ENCODE results near the gene JUNB. TPM values are rescaled to one million over a fixed set of nuclear protein-coding genes. Genes with fewer than 3 reads are reported as not detected.

JUNB gene
- polyA plus RNA-seq, 2 of the 4 experiments (the other 2 are of a cell fraction): 55.6 to 94.7 TPM

DNA sequence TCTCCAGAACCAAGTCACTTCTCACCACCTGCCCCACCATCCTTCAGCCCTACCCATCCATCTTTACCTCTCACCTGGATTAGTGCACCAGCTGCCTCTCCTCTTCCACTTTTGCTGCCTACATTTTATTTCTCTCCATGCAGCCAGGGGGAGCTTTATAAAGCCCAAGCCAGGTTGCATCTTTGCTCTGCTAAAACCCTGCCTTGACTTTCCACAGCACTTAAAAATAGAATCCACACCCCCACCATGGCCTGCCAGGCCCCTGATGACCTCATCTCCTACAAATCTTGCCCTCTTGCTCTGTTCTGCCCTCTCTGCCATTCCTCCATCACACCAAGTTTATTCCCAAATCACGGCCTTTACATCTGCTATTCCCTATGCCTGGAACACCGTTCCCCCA lies 17.7 kb upstream of the JUNB start:
- no peak overlapping the region for H3K4me3 ChIP-seq
- H3K9me3 ChIP-seq: no peaks in the 10 kb centered on the region
- no peak for ATAC-seq
- ChIA-PET CTCF (interaction anchor here (0.5 to 29.7 kb wide), 7 partner anchors 14 to 83 kb away, joined by 3 to 901 read pairs (median 4); partner anchors contain the start of genes BEST2, GET3, JUNB and MAST1), POLR2A (interaction anchor here (0.6 to 2.3 kb wide), 2 partner anchors 16 to 18 kb away, joined by 3 to 7 read pairs; partner anchors contain the start of gene JUNB)
- no peak for FAIRE-seq
- no peak overlapping the region for H3K4me2 ChIP-seq
- TF ChIP-seq BHLHE40 (IDR thresholded peaks at IDR 0.05; ENCODE audit: low read depth, low read length) (no peak), RAD21 (conservative IDR thresholded peaks at IDR 0.05 in 1 of 2, IDR thresholded peaks at IDR 0.05 in 1 of 2) (0 out of 5 replicates have a peak, but pooled peaks have one; percentile 4 to 15)
- TF ChIP-seq, protein P1, sequence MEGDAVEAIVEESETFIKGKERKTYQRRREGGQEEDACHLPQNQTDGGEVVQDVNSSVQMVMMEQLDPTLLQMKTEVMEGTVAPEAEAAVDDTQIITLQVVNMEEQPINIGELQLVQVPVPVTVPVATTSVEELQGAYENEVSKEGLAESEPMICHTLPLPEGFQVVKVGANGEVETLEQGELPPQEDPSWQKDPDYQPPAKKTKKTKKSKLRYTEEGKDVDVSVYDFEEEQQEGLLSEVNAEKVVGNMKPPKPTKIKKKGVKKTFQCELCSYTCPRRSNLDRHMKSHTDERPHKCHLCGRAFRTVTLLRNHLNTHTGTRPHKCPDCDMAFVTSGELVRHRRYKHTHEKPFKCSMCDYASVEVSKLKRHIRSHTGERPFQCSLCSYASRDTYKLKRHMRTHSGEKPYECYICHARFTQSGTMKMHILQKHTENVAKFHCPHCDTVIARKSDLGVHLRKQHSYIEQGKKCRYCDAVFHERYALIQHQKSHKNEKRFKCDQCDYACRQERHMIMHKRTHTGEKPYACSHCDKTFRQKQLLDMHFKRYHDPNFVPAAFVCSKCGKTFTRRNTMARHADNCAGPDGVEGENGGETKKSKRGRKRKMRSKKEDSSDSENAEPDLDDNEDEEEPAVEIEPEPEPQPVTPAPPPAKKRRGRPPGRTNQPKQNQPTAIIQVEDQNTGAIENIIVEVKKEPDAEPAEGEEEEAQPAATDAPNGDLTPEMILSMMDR (IDR thresholded peaks at IDR 0.05): no peak; the same call in 1 of the 3 replicates
- H3K27ac ChIP-seq: no peak overlapping the region
- peaks cover 16% of the 10 kb centered on the region; the same call in 2 of the 3 replicates for H3K4me1 ChIP-seq
- WGBS (ENCODE audit: missing lambda C conversion rate): 89% methylated on average over 2 of the region's 2 CpGs
- DNase-seq (ENCODE audit: low read depth in 1 of 2, low spot score in 1 of 2): peak in 1 of 2 experiments; percentile 44

DNA sequence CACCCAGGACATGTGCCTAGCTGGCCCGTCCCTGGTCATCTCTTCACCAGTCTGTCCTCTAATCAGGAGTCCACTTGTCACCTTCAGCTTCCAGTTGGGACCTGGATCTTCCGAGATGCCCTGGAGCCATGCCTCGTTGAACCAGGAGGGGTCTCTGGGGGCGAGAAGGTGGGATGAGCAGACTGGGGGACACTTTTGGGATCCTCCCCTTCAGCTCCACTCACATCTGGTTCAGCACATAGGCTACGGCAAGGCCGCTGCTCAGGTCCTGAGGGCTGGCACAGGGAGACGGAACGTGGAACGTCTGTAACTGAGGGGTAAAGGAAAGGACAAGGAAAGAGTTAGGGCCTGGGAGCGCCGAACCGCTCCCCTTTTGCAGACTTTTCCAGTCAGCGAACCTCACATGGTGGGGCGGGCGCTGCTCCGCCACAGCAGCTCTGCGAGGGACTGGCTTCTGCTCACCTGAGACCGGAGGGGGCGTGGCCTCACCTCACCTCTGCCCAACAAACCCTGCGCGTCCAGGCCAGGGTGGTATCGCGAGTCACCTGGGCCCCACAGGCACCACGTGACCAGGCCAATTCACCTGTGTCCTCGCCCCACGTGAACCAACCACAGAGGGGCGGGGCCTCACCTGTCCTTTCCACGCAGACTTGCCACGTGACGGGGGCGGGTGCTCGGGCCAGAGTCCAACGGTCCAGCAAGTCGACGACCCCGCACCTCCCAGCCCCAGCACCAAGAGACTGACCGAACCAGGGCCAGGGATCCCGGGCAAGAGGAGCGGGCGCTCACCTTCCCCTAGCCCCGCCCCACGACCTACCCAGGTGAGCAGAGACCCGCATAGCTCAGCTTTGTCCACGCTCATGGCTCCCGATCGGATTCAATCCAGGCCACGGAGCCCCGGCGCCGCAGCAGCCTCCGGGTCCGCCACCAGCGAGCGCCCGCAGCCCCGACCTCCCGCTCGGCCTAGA lies 16.4 kb upstream of the JUNB start, which contains the start of gene HOOK2:
HOOK2 (minus strand) TSS at position 965 of the 968 bp plus-strand sequence; CDS start at position 862, 103 bp downstream.
- ATAC-seq (no peak), DNase-seq (ENCODE audit: low read depth in 1 of 2, low spot score in 1 of 2) (no peak), FAIRE-seq (no peak)
- Histone ChIP-seq H3K4me2 (peak within 1 kb of the TSS; percentile 95), H3K9me3 (no peaks in the 10 kb centered on the region), H3K4me3 (peak within 1 kb of the TSS; percentile 71), H3K27ac (peak within 1 kb of the TSS; percentile 76 to 99), H3K4me1 (peaks cover 27% of the 10 kb centered on the region)
- TF ChIP-seq CBX2 (IDR thresholded peaks at IDR 0.05; ENCODE audit: borderline replicate concordance, low read depth): no peak
- TF ChIP-seq RFX5 (IDR thresholded peaks at IDR 0.05): no peak
- TF ChIP-seq, protein P2, sequence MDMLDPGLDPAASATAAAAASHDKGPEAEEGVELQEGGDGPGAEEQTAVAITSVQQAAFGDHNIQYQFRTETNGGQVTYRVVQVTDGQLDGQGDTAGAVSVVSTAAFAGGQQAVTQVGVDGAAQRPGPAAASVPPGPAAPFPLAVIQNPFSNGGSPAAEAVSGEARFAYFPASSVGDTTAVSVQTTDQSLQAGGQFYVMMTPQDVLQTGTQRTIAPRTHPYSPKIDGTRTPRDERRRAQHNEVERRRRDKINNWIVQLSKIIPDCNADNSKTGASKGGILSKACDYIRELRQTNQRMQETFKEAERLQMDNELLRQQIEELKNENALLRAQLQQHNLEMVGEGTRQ (IDR thresholded peaks at IDR 0.05): peak; percentile 80
- TF ChIP-seq, protein P3, sequence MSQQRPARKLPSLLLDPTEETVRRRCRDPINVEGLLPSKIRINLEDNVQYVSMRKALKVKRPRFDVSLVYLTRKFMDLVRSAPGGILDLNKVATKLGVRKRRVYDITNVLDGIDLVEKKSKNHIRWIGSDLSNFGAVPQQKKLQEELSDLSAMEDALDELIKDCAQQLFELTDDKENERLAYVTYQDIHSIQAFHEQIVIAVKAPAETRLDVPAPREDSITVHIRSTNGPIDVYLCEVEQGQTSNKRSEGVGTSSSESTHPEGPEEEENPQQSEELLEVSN (IDR thresholded peaks at IDR 0.05; ENCODE audit: borderline replicate concordance, low read depth): no peak
- TF ChIP-seq KDM1A (IDR thresholded peaks at IDR 0.05; ENCODE audit: low read depth): no peak
- ChIA-PET POLR2A (interaction anchor here (2.3 kb wide), 1 partner anchor 17 kb away, joined by 7 read pairs; the partner anchor contains the start of gene JUNB), CTCF (interaction anchor here (1.6 to 29.7 kb wide), 4 partner anchors 13 to 72 kb away, joined by 3 to 901 read pairs (median 370); partner anchors contain the start of genes BEST2, GET3, JUNB and PRDX2)
- 56% methylated on average over 22 of the region's 58 CpGs for WGBS (ENCODE audit: missing lambda C conversion rate)

DNA sequence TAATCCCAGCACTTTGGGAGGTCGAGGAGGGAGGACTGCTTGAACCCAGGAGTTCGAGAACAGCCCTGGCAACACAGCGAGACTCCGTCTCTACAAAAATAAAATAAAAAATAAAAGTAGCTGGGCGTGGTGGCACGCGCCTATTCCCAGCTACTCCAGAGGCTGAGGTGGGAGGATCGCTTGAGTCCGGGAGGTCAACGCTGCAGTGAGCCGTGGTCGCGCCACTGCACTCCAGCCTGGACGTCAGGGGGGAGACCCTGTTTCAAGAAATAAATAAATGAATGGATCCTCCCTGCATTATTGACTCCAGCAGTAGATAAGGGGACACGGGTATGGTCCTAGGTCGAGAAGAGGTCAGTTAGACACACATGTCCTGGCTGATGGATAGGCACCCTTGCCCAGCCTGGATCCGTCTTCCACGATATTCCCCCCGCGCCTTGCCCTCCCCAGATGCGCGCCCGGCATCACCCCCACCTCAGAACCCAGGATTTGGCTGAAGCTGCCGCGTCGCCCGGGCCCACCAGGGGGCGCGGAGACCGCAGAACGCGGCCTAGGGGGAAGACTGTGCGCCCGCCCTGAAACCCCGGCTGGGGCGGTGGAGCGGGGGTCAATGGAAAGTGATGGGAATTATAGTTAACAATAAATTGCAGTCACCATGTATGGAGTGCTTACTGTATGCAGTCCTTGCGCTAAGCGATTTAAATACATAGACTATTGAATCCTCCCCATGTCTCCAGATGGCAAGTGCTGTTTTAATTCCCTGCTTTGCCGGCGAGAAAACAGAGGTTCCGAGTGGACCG lies 13.9 kb upstream of the JUNB start:
- ChIA-PET POLR2A (interaction anchor here (1.0 to 3.9 kb wide), 3 partner anchors 11 to 40 kb away, joined by 3 to 122 read pairs (median 24); partner anchors contain the start of genes GET3 and JUNB), CTCF (interaction anchor here (0.6 to 29.7 kb wide), 11 partner anchors 10 to 105 kb away, joined by 3 to 901 read pairs (median 5); partner anchors contain the start of genes BEST2, GET3, JUNB and PRDX2)
- 14% methylated on average over 26 of the region's 43 CpGs for WGBS (ENCODE audit: missing lambda C conversion rate)
- FAIRE-seq (no peak), DNase-seq (ENCODE audit: low read depth in 1 of 2, low spot score in 1 of 2) (peak in 1 of 2 experiments; percentile 77), ATAC-seq (peak; percentile 56 to 75)
- Histone ChIP-seq H3K4me1 (peaks cover 40% of the 10 kb centered on the region), H3K9me3 (no peaks in the 10 kb centered on the region), H3K4me2 (peak overlapping the region; percentile 86), H3K4me3 (peak overlapping the region; percentile 55), H3K27ac (peak overlapping the region; percentile 91 to 99)
- TF ChIP-seq FOSL2 (IDR thresholded peaks at IDR 0.05) (no peak), FOSL2 (CRISPR knock-in tag; IDR thresholded peaks at IDR 0.05) (0 out of 2 replicates have a peak, but pooled peaks have one; percentile 6), SREBF2 (IDR thresholded peaks at IDR 0.05) (no peak), FOXS1 (CRISPR knock-in tag; IDR thresholded peaks at IDR 0.05) (no peak), RAD21 (conservative IDR thresholded peaks at IDR 0.05 in 1 of 2, IDR thresholded peaks at IDR 0.05 in 1 of 2) (peak; percentile 75 to 80), SMC3 (IDR thresholded peaks at IDR 0.05) (peak; percentile 90), MAZ (IDR thresholded peaks at IDR 0.05; ENCODE audit: borderline replicate concordance, low read depth, low read length) (peak; percentile 16; the same call in 1 of the 2 replicates), NPAS2 (CRISPR knock-in tag; IDR thresholded peaks at IDR 0.05; ENCODE audit: borderline replicate concordance) (no peak), GATA3 (IDR thresholded peaks at IDR 0.05; ENCODE audit: borderline replicate concordance) (peak; percentile 7; the same call in 1 of the 2 replicates)
- TF ChIP-seq, protein P4, sequence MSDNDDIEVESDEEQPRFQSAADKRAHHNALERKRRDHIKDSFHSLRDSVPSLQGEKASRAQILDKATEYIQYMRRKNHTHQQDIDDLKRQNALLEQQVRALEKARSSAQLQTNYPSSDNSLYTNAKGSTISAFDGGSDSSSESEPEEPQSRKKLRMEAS (IDR thresholded peaks at IDR 0.05): peak; percentile 58
- TF ChIP-seq, protein P1 (IDR thresholded peaks at IDR 0.05): peak; percentile 77
- TF ChIP-seq, protein P5, sequence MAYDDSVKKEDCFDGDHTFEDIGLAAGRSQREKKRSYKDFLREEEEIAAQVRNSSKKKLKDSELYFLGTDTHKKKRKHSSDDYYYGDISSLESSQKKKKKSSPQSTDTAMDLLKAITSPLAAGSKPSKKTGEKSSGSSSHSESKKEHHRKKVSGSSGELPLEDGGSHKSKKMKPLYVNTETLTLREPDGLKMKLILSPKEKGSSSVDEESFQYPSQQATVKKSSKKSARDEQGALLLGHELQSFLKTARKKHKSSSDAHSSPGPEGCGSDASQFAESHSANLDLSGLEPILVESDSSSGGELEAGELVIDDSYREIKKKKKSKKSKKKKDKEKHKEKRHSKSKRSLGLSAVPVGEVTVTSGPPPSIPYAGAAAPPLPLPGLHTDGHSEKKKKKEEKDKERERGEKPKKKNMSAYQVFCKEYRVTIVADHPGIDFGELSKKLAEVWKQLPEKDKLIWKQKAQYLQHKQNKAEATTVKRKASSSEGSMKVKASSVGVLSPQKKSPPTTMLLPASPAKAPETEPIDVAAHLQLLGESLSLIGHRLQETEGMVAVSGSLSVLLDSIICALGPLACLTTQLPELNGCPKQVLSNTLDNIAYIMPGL (CRISPR knock-in tag; IDR thresholded peaks at IDR 0.05; ENCODE audit: borderline replicate concordance): 0 out of 2 replicates have a peak, but pooled peaks have one; percentile 58

All from A549 (cell line).